GM12878 (cell line): ENCODE measurements around the gene AFF2. TPM values are rescaled to one million over a fixed set of nuclear protein-coding genes. Genes with fewer than 3 reads are reported as not detected.

Experiments used
- ATAC-seq: fragments of 200-7000 bp; cut with Tn5 transposase; 3 replicates; pipeline ENCODE4 v1.9.1; 2020; ENCODE audit warnings: mild to moderate bottlenecking, moderate library complexity
- BruUV-seq: library from RNA; stranded (reverse); fragments of 400-500 nt; replicated peaks from 2 replicates; lab custom pipeline; 2021; lab: Mats Ljungman, UMichigan
- CTCF ChIA-PET: fragments of 300-600 bp; sonication (Branson Sonifier 250); formaldehyde crosslinking; extraction: SDS; loops from one replicate; lab custom pipeline; 2021; ENCODE audit warnings: inconsistent platforms; lab: Yijun Ruan, JAX
- POLR2A ChIA-PET: fragments of 350-600 bp; formaldehyde crosslinking; extraction: SDS; loops from one replicate; lab custom pipeline; 2021; ENCODE audit warnings: inconsistent platforms; lab: Charles Lee
- RAD21 ChIA-PET: fragments of 300-600 bp; sonication (Branson Sonifier 250); formaldehyde crosslinking; loops from one replicate; lab custom pipeline; 2023; ENCODE audit warnings: antibody characterized with exemption; ENCODE audit not compliant: unreplicated experiment; lab: Charles Lee
- SMC1A ChIA-PET: fragments of 300-600 bp; sonication (Branson Sonifier 250); formaldehyde crosslinking; loops from one replicate; lab custom pipeline; 2023; ENCODE audit not compliant: unreplicated experiment, uncharacterized antibody; lab: Charles Lee
- DNase-seq: peaks from one replicate; pipeline ENCODE4 v3.0.0-alpha.2; 2011; ENCODE audit warnings: low read depth, low spot score
- FAIRE-seq: peaks from 3 replicates; lab custom pipeline; 2011; peaks lifted over from hg19 to GRCh38; lab: Jason Lieb, UNC
- H2AFZ ChIP-seq: 2 replicates; pipeline ENCODE4 v1.6.0; 2011; ENCODE audit warnings: low read depth, low read length, control low read depth; ENCODE audit not compliant: control insufficient read depth
- H3K27ac ChIP-seq: 2 replicates; pipeline ENCODE4 v1.5.1; 2011; ENCODE audit warnings: control low read depth; ENCODE audit not compliant: control insufficient read depth, insufficient read depth
- H3K27me3 ChIP-seq, 2 experiments: replicated peaks in 1 of 2; 2 replicates each; pipeline versions ENCODE4 v1.6.0 to v1.6.1; 2011; ENCODE audit warnings: low read length in 1 of 2; ENCODE audit not compliant: control insufficient read depth in 2 of 2, insufficient read depth in 2 of 2
- H3K36me3 ChIP-seq, 2 experiments: 2 replicates each; pipeline ENCODE4 v1.5.1; 2011; ENCODE audit warnings: low read length in 1 of 2; ENCODE audit not compliant: control insufficient read depth in 2 of 2, insufficient read depth in 2 of 2
- H3K4me1 ChIP-seq: 2 replicates; pipeline ENCODE4 v1.6.1; 2011; ENCODE audit warnings: mild to moderate bottlenecking, low read length, moderate library complexity, mixed read lengths; ENCODE audit not compliant: control insufficient read depth, insufficient read depth
- H3K4me2 ChIP-seq: 2 replicates; pipeline ENCODE4 v1.6.0; 2011; ENCODE audit warnings: control low read depth; ENCODE audit not compliant: control insufficient read depth, insufficient read depth
- H3K4me3 ChIP-seq: fragments of 200-600 bp; sonication (generic); 2 replicates; pipeline ENCODE4 v1.5.1; 2016
- H3K79me2 ChIP-seq: 2 replicates; pipeline ENCODE4 v1.6.0; 2011; ENCODE audit warnings: low read length; ENCODE audit not compliant: control insufficient read depth, insufficient read depth
- H3K9ac ChIP-seq: 2 replicates; pipeline ENCODE4 v1.8.0; 2011; ENCODE audit warnings: low read length, control low read depth, mixed read lengths; ENCODE audit not compliant: control insufficient read depth, insufficient read depth
- H3K9me3 ChIP-seq: replicated peaks from 3 replicates; pipeline ENCODE4 v1.5.1; 2011; ENCODE audit warnings: mild to moderate bottlenecking, low read length; ENCODE audit not compliant: control insufficient read depth, insufficient read depth
- H4K20me1 ChIP-seq: 2 replicates; pipeline ENCODE4 v1.6.0; 2011; ENCODE audit not compliant: control insufficient read depth, insufficient read depth
- HCFC1 ChIP-seq: fragments of 150-350 bp; IDR thresholded peaks from 2 replicates; pipeline ENCODE4 v1.6.1; 2014; ENCODE audit warnings: low read length
- USF1 ChIP-seq: IDR thresholded peaks from 2 replicates; pipeline ENCODE4 v1.6.1; 2011; ENCODE audit warnings: borderline replicate concordance, low read depth, mild to moderate bottlenecking, moderate library complexity, mixed read lengths, low read length; ENCODE audit not compliant: insufficient read depth; ENCODE audit errors: extremely low read length
- WGBS: methylation state at CpG from one replicate; pipeline ENCODE4 v1.1.6; 2016; ENCODE audit warnings: low lambda C conversion rate; ENCODE audit not compliant: insufficient replicate concordance, insufficient coverage; ENCODE audit errors: missing lambda C conversion rate; 5-methylcytosine and 5-hydroxymethylcytosine counted together
- in situ Hi-C: fragments of 300-500 bp; cut with MboI; formaldehyde crosslinking; loops from 9 replicates; pipeline ENCODE4 v1.14.3; 2018; ENCODE audit warnings: mixed read lengths
- intact Hi-C: fragments of 100-400 bp; cut with micrococcal nuclease; formaldehyde crosslinking; loops from one replicate; pipeline ENCODE4 v1.14.2; 2022; ENCODE audit not compliant: unreplicated experiment
- polyA plus RNA-seq, 11 experiments: library from polyadenylated mRNA; depleted of rRNA in 4 of 11; unstranded in 6 of 11; stranded (reverse) in 5 of 11; fragments of >200 nt; fragmentation: Nextera tagmentation in 4 of 11; fragmentation: Illumina TruSeq in 1 of 11; extraction: Ambion mirVana in 4 of 11; extraction: Trizol in 1 of 11; gene quantifications; 1 replicate in 1 of 11; 2 replicates in 10 of 11; pipeline versions ENCODE4 v1.2.1 to v1.2.3, GENCODE V29; 2011 to 2016; ENCODE audit warnings: inconsistent platforms in 2 of 11, missing spikeins in 2 of 11, low read depth in 1 of 11
- total RNA-seq, 4 experiments: library from RNA; depleted of rRNA in 3 of 4; stranded (reverse); fragments of >200 nt in 3 of 4; fragmentation: Illumina TruSeq in 1 of 4; extraction: Trizol in 1 of 4; gene quantifications; 2 replicates each; pipeline versions ENCODE4 v1.2.1 to v1.2.3, GENCODE V29; 2013 to 2021
- TF ChIP-seq, protein P1 (sequence below): fragments of 150-350 bp; IDR thresholded peaks from 2 replicates; pipeline ENCODE4 v1.6.1; 2014; ENCODE audit warnings: mild to moderate bottlenecking, low read depth, low read length

AFF2 gene
- total and polyA plus RNA-seq, 10 of the 15 experiments (the other 5 are each of a cell fraction or from before 2014, with no cell fraction given), result under 0.01 to 0.03 TPM; not detected in 8

DNA sequence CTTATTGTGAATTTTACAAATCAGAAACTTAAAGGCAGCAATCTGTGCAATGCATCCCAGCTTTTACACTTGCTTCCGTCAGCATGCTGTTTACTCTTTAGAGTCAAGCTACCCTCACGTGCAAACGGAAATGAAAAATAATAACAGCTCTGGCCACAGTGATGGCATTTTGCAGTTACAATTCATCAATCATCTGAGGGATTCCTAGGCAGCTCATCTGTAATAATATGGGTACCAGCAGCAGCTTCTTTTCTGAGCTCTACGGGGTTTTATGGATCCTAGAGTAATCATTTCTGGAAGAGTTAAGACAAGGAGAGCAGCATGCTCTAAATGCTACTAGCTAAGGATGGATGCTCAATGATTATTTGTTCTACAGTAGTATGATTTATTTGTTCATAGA lies 313.6 kb downstream of the AFF2 start:
- ChIA-PET CTCF (interaction anchor here (1.0 to 1.7 kb wide), 2 partner anchors 11 to 79 kb away, joined by 3 to 5 read pairs; no protein-coding TSS in a partner anchor), SMC1A (interaction anchor here (1.3 kb wide), 1 partner anchor 67 kb away, joined by 3 read pairs; no protein-coding TSS in a partner anchor), RAD21 (no interaction called here), POLR2A (no interaction called here)
- no peaks in the 10 kb centered on the region for H3K36me3 ChIP-seq
- H3K4me2 ChIP-seq, result no peak overlapping the region
- no peak overlapping the region for H3K27ac ChIP-seq
- H3K27me3 ChIP-seq, result no peaks in the 10 kb centered on the region
- H3K4me1 ChIP-seq, result no peaks in the 10 kb centered on the region
- in situ Hi-C loops (no loop called here), intact Hi-C loops (no loop called here)
- WGBS, result 44% methylated on average over 4 of the region's 4 CpGs
- ATAC-seq (no peak), FAIRE-seq (no peak), DNase-seq (no peak)
- no peak overlapping the region for H2AFZ ChIP-seq
- H4K20me1 ChIP-seq, result no peaks in the 10 kb centered on the region
- BruUV-seq, result no TSS peak
- H3K4me3 ChIP-seq, result no peak overlapping the region
- H3K9me3 ChIP-seq, result no peaks in the 10 kb centered on the region
- no peaks in the 10 kb centered on the region for H3K79me2 ChIP-seq
- H3K9ac ChIP-seq, result no peak overlapping the region
- TF ChIP-seq USF1, result no peak
- TF ChIP-seq HCFC1, result no peak
- TF ChIP-seq, protein P1, sequence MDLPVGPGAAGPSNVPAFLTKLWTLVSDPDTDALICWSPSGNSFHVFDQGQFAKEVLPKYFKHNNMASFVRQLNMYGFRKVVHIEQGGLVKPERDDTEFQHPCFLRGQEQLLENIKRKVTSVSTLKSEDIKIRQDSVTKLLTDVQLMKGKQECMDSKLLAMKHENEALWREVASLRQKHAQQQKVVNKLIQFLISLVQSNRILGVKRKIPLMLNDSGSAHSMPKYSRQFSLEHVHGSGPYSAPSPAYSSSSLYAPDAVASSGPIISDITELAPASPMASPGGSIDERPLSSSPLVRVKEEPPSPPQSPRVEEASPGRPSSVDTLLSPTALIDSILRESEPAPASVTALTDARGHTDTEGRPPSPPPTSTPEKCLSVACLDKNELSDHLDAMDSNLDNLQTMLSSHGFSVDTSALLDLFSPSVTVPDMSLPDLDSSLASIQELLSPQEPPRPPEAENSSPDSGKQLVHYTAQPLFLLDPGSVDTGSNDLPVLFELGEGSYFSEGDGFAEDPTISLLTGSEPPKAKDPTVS, result no peak
